Upper lobe of left lung (tissue), 4 donors: ENCODE measurements around the gene PROX2.

Experiments
- POLR2A ChIP-seq, 4 donors: fragments of 450-650 bp; IDR thresholded peaks; one replicate each; pipeline ENCODE4 v1.5.1; 2016 to 2017; ENCODE audit warnings: antibody characterized with exemption in 4 of 4, mild to moderate bottlenecking in 2 of 4
- TF ChIP-seq, protein P1 (sequence below), 6 experiments: fragments of 450-650 bp in 4 of 6; fragments of 200-600 bp in 2 of 6; sonication (generic) in 2 of 6; IDR thresholded peaks; one replicate each; pipeline ENCODE4 v1.5.1; 2016 to 2019; ENCODE audit warnings: antibody characterized with exemption in 6 of 6

DNA sequence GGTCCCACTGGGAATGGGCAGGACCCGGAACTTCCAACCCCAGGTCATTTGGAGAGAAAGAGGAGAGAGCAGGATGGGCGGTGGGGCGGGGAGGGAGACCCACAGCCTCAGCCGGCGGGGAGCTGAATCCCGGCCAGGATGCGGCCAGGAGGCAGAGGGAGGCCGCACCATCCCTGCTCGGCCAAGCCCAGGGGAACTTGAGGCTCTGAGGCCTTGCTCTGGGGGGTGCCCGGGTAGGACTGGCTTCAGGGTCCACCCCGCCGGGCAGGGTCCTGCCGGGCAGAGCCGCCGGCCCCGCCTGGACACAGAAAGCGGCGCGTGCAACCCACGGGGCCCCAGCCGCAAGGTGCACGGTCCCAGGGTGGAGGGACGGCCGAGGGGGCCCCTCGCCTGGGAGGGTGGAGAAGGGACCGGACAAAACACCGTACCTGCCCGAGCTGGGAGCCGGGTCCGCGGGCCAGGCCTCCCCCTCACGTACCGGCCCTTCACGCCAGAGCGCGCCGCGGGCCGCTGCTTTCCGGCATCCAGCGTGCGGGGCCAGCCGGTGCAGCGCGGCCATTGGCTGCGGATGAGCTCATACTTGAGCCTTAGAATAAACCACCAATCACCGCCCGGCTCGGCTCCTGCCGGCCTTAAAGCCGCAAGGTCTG, 46.9 kb upstream of the PROX2 start, which contains the start of gene RPS6KL1:
- TF ChIP-seq POLR2A (IDR thresholded peaks at IDR 0.05): peak in 1 of 4 donors; percentile 12
- TF ChIP-seq, protein P1, sequence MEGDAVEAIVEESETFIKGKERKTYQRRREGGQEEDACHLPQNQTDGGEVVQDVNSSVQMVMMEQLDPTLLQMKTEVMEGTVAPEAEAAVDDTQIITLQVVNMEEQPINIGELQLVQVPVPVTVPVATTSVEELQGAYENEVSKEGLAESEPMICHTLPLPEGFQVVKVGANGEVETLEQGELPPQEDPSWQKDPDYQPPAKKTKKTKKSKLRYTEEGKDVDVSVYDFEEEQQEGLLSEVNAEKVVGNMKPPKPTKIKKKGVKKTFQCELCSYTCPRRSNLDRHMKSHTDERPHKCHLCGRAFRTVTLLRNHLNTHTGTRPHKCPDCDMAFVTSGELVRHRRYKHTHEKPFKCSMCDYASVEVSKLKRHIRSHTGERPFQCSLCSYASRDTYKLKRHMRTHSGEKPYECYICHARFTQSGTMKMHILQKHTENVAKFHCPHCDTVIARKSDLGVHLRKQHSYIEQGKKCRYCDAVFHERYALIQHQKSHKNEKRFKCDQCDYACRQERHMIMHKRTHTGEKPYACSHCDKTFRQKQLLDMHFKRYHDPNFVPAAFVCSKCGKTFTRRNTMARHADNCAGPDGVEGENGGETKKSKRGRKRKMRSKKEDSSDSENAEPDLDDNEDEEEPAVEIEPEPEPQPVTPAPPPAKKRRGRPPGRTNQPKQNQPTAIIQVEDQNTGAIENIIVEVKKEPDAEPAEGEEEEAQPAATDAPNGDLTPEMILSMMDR (IDR thresholded peaks at IDR 0.05): peak in 1 of 6 experiments; percentile 9
